NCI-H146 treated with DMSO at 0.1 percent for 48 hours (cell line): ENCODE measurements around the gene MAT1A.
"Not testable (repeated sequence)": the region's sequence is repeated elsewhere in the genome, so short reads cannot be mapped to it uniquely, and the experiment has no call there.

Source experiments
- DNase-seq: peaks from one replicate; lab custom pipeline; 2025; ENCODE audit not compliant: unreplicated experiment; lab: John Stamatoyannopoulos, UW

MAT1A gene

GRCh38 chr10:80233871-80234270 lies 55.6 kb downstream of the MAT1A start:
- DNase-seq, result not testable (repeated sequence)

GRCh38 chr10:80226723-80227122 lies 62.7 kb downstream of the MAT1A start:
- DNase-seq, result not testable (repeated sequence)

- DNase-seq, result not testable (repeated sequence)
Observed at GRCh38 chr10:80223031-80223419, 66.4 kb downstream of the MAT1A start.
